ENCODE measurements around the gene TRPV4. TPM values are rescaled to one million over a fixed set of nuclear protein-coding genes. Genes with fewer than 3 reads are reported as not detected.

The TRPV4 gene
- total RNA-seq, 1 donor from 2014 or later, result 0.92 TPM

GRCh38 chr12:109781668-109782325, 51.4 kb downstream of the TRPV4 start:
- DNase-seq (ENCODE audit: low read depth, low spot score), result no peak

GRCh38 chr12:109779382-109779781, 53.8 kb downstream of the TRPV4 start:
- DNase-seq (ENCODE audit: low read depth, low spot score), result no peak

- DNase-seq (ENCODE audit: low read depth, low spot score), result no peak
Measured at GRCh38 chr12:109778684-109779083, 54.5 kb downstream of the TRPV4 start.

DNA sequence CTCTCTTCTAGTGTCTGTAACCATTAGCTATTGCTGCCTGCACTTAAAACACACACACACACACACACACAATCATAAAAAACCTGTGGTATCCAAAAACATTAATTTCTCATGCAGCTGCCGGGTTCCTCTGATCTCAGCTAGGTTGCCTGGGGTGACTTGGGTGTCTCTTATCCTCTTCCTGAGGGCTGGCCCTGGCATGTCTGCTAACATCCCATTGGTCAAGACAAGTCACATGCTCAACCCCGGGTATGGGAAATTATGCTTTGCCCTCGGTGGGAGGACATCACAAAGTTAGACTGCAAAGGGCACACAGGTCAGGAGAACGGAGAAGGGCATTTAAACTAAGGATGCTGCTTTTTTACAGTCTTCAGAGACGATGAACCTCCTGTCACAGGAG, 55.7 kb downstream of the TRPV4 start:
- DNase-seq (ENCODE audit: low read depth, low spot score), result no peak

DNA sequence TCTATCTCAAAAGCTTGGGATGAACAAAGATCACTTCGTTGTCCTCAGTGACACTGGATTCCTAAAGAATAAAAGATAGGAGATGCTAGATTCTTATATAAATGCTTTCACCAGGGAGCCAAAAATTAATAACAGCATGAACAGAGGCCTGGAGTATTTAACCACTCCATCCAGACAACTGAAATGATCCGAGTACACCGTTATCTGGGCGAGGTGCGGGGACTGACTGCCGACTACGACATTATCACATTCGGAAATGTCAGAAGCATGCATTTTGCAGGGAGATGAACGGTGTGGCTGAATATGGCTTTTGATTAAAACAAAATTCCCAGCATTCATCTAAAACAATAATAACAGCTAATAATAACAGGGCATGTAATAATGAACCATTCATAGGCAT, 56.6 kb downstream of the TRPV4 start:
- no peak for DNase-seq (ENCODE audit: low read depth, low spot score)

DNA sequence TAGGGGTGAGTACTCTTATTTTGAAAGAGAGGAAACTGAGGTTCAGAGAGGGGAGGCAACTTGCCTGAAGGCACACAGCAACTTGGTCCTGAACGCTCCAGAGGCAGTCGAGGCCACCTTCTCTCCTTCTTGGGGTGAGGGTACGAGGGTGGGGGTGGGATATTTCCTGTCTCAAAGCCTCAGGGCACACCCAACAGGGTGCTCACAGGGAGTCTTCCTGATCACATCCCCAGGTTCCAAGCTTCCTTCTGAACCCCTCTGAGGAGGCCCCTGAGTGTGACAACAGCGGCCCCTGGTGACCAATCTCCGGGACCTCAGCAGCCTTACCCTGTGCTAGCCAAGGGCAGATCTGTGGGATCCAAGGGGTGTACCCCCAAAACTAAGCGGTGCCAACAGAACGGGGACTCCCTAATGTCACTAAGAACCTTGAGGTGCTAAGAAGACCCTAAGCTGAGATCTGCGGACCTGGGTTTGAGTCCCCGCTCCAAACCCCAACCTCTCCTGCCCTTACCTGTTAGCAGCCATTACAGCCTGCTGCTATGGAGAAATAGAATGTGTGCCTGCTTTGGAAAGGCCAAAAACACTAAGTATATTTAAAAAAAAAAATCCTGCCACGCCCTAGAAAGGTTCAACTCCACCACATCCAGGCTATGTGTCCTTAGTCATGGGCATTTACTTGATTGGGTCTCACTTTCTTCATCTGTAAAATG, 57.9 kb downstream of the TRPV4 start:
- peak; percentile 13 for DNase-seq (ENCODE audit: low read depth, low spot score)

- DNase-seq (ENCODE audit: low read depth, low spot score), result no peak
Measured at GRCh38 chr12:109773384-109774011, 59.7 kb downstream of the TRPV4 start.

DNA sequence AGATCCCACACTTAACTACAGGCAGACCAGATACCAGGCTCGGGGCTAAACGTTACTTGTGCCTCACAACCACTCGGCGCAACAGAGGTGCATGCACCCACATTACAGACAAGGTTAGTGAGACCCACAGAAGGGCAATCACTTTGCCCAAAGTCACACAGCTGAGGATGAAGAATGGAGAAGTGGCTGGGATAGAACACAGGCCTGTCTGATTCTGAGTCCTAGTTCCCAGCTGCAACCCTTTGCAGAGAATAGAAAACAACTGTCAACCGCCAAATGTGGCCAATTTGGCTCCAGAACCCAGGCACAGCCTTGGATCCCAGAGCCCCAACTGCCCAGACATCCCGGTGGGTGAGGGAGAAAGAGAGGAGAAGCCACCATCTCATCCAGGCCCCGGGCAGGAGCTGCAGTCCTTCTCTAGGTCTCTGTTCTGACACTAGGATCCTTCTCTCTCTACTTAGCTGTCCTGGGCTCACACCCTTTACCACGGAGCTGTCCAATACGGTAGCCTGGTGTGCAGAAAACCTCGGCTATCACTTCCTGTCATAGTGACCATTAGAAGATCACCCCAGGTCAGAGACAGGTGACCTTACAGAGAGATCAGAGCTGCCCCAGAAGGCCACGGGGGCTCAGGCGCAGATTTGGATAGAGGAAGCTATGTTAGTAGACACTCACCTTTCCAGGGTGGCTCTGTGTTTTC, 60.4 kb downstream of the TRPV4 start:
- DNase-seq (ENCODE audit: low read depth, low spot score), result no peak

GRCh38 chr12:109771746-109772621, 61.2 kb downstream of the TRPV4 start:
- DNase-seq (ENCODE audit: low read depth, low spot score), result no peak

- DNase-seq (ENCODE audit: low read depth, low spot score), result no peak
Measured at GRCh38 chr12:109770861-109771670, 62.1 kb downstream of the TRPV4 start.

GRCh38 chr12:109770104-109770860, 62.9 kb downstream of the TRPV4 start:
- DNase-seq (ENCODE audit: low read depth, low spot score), result no peak

DNA sequence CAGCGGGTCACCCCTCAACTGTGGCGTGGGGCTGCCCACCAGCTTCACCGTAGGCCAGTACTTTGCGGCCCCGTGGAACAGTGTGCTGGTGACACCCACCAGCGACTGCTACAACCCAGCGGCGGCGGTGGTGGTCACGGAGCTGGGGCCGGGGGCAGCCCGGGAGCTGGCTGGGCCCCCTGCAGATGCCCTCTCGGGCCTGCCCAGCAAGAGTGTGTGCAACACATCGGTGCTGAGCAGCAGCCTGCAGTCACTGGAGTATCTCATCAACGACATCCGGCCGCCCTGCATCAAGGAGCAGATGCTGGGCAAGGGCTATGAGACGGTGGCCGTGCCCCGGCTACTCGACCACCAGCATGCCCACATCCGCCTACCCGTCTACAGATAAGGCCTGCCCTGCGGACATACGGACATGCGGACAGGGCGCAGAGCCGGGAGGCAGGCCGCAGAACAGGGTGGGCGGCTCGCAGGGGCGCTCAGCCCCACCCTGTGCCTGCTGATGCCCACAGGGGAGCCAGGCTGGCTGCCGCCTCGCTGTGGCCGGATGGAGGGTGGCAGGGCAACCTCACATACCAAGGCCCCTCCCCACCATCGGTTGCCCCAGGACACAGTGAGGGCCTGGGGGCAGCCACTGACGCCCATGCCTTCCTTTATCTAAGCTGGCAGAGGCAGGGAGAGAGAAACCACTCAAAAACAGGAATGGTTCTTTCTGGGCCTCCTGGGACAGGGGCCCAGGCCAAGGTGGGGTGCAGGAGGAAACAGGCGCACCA, 64.1 kb downstream of the TRPV4 start:
- DNase-seq (ENCODE audit: low read depth, low spot score), result no peak

DNA sequence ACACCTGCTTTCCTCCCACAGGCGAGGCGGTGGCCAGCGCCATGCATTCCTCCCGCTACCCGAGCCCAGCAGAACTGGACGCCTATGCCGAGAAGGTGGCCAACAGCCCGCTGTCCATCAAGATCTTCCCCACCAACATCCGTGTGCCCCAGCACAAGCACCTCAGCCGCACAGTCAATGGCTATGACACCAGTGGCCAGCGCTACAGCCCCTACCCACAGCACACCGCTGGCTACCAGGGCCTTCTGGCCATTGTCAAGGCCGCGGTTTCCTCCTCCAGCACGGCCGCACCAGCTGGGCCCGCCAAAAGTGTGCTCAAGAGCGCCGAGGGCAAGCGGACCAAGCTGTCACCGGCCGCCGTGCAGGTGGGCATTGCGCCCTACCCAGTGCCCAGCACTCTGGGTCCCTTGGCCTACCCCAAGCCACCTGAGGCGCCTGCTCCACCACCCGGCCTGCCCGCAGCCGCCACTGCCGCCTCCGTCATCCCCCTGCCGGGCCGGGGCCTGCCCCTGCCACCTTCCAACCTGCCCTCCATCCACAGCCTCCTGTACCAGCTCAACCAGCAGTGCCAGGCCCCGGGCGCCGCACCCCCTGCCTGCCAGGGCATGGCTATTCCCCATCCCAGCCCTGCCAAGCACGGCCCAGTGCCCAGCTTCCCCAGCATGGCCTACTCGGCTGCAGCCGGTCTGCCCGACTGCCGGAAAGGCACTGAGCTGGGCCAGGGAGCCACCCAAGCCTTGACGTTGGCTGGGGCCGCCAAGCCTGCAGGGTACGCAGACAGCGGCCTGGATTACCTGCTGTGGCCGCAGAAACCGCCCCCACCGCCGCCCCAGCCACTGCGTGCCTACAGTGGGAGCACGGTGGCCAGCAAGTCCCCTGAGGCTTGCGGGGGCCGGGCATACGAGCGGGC, 65.0 kb downstream of the TRPV4 start:
- no peak for DNase-seq (ENCODE audit: low read depth, low spot score)

DNA sequence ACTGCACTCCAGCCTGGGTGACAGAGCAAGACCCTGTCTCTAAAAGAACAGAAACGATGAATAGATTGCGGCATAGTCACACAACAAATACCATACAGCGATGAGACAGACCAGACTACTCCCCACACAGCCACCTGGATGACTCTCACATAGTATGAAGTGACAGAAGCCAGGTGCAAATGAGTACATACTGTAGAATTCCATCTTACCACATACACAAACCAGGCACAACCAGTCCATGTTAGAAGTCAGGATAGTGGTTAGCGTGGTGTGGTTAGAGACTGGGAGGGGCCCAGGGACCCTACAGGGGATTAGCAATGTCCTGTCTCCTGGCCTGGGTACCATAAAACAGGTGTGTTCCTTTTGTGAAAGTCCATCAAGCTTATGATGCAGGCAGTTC, 65.7 kb downstream of the TRPV4 start:
- DNase-seq (ENCODE audit: low read depth, low spot score), result no peak

- DNase-seq (ENCODE audit: low read depth, low spot score), result no peak
Measured at GRCh38 chr12:109766251-109766778, 66.9 kb downstream of the TRPV4 start.

DNA sequence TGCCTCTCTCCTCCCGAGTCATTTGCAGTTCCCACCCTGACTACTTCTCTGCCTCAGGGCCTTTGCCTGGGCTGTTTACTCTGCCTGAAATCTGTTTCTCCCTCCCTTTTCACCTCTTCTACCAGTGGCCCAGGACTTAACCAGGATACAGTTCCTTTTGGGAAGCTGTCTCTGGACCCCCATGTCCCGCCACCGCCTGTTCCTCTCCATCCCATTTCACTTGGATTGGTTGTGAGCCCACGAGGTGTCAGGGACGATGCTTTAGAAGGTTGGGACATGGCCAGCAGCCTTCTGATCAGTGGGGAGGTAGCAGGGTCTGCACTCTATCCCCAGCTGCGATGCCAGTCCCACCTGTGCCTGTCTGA, 67.8 kb downstream of the TRPV4 start:
- DNase-seq (ENCODE audit: low read depth, low spot score), result no peak

GRCh38 chr12:109764776-109765445, 68.3 kb downstream of the TRPV4 start:
- DNase-seq (ENCODE audit: low read depth, low spot score), result no peak

All from pulmonary artery endothelial cell (primary cell).